ENCODE measurements around the gene PRLHR.

DNA sequence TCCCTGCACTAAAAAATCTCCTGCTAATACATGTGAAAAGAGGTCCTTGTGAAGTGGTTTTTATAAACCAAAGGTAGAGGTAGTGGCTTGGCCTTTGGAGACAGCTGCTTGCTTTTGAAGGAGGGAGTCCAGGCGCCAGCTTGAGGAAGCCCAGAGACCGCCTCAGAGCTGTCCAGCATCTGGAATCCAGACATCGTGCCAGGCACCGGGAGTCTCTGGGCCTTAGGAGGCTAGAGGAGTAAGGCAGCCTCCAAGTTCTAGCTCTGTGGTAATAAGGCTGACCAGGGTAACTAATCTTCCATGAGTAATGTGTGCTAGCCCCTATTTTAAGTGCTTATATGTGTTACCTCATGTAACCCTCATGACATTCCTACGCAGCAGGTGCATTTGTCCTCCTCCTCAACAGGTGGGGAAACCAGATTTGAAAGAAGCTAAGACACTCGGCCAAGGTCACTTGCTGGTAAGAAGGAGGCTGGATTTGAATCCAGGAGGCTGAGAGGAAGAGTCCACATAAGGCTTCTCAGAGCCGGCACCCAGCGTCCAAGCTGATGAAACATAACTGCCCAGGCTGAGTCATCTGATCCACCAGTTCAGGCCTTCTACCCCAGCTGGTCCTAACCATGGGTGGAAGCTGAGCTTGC, 26.1 kb downstream of the PRLHR start:
- TF ChIP-seq GATA2 (IDR thresholded peaks at IDR 0.05; ENCODE audit: low read depth, low read length) (no peak), GATA3 (IDR thresholded peaks at IDR 0.05; ENCODE audit: low read depth, low read length) (no peak)
